HUDEP-2 (cell line): Measurements from ENCODE around the gene GET4.

ENCODE experiments used
- DNase-seq, 76 experiments: peaks; one replicate each; lab custom pipeline; 2025; ENCODE audit not compliant: unreplicated experiment in 76 of 76; lab: John Stamatoyannopoulos, UW

GET4 gene

DNA sequence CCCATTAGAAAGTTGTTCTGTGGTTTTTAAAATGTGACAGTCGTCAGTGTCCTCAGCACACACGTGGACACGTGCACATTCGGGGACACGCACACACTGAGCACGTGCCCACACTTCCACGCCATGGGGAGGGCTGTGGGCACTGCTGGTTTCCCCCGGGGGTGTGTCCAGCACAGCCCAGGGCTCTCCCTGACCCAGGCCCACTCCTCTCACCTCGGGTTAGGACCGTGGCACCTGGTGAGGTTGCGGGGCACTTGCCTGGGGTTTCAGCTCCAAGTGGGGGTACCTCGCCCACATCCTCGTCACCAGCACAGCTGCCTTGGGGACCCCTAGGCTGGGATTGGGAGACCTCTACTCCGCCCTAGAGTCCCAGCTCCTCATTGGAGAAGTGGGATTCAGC lies 20.7 kb downstream of the GET4 start:
- no peak for DNase-seq

DNA sequence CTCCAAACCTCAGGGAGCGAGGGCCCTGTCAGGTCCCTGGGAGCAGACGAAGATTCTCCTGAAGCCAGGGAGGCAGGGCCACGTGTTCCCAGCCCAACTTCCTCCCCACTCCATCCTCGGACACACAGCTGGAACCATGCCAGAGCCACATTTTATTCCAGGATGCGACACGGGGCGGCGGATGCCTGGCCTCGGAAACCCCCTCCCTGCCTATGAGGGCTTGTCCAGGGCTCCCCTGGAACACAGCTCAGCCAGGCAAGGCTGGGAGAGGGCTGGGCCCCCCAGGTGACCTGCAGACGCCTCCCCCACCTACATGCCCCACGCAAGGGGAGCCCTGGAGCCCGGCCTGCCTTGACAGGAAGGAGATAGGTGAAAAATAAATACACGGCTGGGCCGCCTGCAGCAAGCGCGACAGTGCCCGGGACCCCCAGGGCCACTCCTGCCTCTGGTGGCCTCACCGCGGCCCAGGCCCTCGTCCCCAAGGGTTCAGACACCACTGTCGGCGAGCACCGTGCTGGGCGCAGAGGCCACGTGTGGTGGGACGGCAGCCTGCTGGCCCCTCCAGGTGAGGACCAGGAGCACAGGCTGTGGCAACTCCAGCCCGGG lies 21.5 kb downstream of the GET4 start:
- DNase-seq: no peak

DNA sequence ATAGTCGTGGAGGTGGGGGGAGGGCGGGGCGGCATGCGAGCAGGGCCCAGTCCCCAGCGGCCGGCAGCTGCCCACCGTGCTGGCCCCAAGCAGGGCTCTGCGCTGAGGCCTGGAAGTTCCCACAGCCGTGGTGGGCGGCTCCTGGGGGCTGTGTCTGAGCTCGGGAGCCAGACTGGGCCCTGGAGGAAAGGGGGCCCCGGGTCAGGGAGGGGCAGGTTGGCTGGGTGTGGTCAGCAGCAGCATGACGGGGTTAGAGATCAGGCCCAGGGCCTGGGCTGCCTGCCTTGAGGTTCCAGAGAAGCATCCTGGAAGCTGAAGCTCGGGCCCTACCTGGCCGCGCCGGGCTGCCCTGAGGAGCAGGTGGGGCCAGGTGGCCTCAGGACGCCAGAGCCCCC lies 22.1 kb downstream of the GET4 start:
- DNase-seq: no peak

DNA sequence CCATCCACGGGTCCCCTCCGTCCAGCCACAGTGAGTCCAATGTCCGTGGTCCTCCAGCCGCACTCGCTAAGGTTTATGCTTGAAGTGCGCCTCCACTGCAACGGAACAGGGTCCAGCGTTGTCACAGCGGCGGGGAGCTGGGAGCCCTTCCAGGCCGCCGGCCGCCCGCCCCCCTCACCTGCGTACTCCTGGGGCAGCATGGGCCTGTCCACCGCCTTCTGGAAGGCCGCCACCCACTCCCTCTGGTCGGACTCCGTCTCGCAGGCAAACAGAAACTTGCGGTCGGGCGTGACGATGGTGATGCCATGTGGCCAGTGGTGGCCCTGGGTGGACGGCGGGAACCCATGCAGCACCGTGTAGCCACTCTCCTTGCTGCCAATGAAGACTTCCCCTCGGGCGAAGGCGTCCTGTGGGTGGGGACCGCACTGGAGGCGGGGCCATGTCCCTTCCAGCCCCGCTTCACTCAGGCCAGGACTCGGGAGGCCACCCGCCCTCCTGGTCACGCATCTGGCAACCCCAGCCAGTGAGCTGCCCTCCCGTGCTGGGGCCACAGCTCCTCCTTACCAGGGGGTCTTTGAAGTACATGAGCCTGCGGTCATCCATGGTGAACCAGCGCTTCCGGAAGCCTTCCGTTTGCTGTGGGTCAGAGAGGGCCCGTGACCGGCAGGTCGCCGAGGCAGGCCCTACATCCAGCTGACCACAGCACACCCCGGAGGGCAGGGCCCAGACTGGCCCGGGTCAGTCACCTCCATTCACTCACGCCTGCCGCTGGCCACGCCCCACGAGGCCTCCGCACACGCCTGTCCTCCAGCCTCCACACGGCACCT lies 22.7 kb downstream of the GET4 start:
- no peak for DNase-seq

DNA sequence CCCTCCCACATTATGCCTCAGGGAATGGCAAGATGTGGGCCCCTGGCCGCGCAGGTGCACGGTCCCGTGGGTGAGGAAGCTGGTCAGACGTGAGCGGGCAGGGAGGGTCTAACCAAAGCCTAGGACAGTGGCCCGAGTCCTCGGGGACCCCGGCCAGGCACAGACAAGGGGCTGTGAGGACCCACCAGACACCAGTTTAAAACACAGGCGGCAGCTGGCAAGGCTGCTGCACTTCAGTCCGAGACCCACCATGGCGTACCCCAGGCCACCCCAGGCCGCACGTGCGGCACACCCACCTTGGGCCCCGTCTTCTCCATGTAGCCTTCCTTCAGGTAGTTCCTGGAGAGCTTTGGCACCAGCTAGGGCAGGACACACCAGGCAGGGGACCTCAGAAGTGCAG lies 23.5 kb downstream of the GET4 start:
- DNase-seq: no peak

DNA sequence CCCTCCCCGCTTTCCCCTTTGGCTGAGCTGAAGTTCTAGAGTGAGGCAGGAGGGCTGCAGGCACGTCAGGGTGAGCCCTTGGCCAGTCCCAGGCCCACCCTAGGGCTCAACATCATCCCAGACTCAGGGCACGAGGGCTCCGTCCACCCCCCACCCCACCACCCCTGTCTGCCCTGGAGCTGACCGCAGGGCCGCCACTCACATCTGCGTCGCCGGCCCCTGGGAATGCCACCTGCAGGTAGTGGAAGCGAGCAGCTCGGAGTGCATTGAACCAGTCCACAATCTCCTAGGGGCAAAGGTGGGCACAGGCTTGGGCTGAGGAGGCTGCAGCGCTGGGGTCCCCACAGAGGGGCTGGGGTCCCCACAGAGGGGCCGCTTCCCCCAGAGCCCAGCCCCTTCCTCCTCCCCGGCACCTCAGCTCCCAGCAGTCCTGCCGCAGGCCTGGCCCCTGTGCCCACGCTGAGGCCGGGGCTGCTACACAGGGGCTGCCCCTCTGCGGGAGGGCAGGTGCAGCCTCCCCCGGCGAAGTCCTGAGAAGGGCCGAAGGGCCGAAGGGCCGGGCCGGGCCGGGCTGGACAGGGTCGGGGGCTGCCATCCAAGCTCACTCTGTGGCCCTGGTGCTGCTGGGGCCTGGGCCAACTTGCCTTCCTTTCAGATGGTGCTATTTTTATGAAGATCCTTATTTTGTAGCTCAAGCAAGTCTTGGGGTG lies 24.1 kb downstream of the GET4 start:
- DNase-seq: no peak

DNA sequence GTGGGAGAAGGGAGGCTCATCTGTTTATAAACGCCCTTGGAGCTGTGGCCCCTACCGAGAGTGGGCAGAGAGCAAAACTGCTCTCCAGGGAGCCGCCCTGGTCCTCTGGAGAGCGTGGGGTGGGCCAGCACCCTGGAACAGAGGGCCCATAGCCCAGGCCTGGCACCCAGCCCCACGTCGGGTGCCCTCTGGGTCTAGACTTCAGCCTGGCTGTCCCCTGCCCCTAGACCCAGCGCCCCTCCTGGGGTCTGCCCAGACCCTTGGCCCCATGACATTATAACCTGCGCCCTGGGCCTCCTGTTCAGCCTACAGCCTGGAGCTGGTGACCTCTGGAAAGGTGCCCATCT lies 24.7 kb downstream of the GET4 start:
- DNase-seq: no peak

DNA sequence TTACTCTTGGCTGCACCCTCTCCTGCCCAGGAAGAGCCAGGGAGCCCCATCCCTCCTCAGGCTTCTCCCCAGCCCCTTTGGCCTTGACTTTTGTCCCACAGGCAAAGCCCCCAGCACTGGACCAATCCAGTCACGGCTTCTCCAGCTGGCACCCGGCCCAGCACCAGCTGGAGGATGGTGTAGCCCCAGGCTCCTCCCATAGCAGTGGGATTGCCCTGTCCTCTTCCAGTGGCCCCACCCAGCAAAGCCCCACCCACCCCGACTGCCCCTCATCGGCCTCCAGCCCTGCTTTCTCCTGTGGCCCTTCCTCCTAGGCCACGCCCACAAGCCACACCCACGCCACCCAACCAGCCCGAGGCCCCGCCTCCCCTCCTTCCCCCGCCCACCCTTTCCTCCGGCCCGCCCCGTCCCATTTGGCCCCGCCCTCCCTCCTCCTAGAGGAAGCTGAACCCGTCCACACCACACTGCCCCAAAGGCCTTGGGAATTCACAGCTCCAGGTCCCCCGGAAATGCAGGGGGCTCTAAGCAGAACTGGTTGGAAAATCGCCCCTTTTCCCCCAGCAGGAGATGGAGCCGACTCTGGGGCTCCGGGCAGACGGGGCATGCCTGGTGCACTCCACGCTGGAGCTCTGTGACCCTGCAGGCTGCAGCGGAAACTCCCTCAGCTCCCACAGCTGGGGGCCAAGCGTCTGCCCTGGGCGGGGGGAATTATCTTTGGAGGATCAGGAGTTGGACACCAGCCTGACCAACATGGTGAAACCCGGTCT lies 25.2 kb downstream of the GET4 start:
- peak; percentile 21 to 99 (median 93) for DNase-seq

DNA sequence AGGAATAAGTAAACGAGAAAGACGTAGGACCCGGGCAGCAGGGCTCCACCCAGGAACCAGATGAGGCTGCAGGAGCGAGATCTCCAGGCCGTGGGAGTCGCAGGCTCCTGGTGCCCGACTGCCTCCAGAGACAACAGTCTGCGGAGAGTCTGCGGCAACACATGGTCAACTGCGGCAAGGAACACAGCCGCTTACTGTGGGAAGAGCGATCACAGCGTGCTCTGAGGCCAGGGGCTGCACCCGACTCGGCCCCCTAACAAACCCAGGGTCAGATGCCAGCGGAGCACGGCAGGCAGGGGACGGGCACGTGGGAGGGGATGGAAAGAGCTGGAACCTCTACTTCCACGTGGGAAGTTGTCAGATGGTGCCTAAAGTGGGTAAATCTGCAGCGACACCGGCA lies 26.6 kb downstream of the GET4 start:
- DNase-seq: no peak

DNA sequence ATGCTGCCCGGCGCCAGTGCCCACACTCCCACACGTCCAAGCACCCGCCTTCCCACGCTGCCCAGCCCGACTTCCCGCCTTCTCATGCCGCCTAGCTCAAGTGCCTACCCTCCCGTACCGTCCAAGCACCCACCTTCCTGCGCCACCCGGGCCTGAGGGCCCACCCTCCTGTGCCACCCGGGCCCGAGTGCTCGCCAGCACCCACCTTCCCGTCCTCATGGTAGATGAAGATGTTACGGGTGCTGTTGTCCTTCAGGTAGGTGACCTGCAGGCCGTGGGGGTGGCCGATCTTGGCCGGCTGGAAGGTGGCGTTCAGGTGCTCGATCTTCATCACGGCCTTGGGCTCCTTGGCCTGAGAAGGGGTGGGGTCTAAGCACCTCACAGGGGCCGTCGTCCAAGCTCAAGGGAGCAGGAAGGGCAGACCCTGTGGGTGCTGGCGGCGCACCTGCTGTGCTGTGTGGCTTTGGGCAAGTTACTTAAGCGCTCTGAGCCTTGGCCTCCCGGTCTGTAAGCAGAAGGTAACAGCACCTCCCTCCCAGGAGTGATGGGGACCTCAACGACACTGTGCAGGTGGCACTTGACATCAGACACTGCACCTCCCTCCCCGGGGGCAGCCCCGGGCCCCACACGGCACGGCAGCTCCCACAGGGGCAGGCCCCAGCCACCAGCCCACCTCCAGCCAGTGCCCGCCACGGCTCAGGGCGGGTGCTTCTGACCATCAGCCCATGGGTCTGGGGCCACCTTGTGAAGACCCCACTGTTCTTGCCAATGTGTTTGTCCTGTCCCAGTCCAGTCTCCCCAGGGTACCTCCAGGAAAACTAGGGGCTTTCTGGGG lies 27.8 kb downstream of the GET4 start:
- no peak for DNase-seq

DNA sequence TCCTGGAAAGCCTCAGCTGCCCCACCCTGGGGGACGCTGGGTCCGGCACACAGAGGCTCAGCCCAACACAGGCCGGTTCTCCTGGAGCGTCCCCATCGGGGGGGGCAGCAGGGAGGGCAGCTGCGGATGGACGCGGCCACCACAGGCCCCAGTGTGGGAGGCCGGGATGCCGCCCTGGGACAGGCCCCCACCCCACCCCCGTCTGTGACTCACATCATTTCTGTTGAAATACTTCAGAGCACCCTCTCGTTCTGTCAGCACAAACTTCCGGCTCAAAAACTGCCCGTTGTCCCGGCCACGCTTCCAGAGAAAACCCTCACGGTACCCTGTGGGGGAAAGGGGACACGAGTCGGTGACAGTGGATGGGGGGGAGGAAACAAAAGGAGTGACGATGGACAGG lies 28.5 kb downstream of the GET4 start:
- DNase-seq: no peak

DNA sequence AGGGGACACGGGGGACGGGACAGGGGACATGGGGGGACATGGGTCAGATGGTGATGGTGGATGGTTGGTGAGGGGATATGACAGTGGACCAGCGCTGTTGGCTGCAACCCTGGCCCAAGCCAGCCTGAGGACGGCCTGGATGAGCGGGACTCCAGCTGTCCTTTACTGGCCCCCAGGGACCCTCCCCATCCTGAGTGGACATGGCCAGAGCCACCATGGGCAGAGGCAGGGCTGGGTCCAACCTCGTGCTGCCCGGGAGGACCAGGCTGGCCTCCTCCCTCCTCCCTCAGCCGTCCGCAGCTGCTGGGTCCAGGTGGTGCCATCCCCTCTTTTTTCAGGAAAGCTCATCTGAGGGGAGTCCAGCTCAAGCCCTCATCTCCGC lies 30.4 kb downstream of the GET4 start:
- no peak for DNase-seq

DNA sequence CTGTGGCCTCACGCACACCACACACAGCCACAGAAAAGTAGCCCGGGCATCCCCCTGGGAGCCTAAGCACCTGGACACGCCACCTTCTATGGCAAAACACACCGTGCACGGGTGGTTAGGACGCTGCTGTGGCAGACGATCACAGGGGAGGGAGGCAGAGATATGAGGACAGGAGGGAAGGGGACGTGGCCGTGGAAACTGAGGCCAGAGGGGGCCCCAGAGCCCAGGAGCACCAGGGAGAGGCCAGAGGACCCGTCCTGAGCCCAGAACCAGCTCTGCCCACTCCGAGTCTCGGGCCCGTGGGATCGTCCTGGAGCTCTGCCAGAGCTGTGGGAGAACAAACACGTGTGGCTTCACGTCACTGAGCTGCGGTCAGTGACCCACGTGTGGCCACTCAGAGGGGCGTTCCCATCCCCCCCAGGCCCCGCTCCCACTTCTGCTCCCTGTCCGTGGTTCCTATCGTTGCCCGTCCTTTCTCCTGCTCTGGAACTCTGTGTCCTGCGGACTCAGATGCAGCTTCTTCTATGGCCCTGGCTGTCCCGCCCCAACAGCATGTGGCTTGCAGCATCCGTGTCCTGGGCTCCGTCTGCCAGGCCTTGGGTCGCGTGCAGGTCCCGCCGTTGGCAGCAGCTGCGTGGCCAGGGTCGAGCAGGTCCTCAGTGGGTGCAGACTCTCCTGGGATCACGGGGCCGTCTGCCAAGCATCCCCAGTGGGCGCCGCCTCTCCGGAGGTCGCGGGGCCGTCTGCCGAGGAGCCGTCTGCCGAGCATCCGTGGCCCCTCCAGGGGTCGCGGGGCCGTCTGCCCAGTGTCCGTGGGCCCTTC lies 31.0 kb downstream of the GET4 start:
- no peak for DNase-seq

DNA sequence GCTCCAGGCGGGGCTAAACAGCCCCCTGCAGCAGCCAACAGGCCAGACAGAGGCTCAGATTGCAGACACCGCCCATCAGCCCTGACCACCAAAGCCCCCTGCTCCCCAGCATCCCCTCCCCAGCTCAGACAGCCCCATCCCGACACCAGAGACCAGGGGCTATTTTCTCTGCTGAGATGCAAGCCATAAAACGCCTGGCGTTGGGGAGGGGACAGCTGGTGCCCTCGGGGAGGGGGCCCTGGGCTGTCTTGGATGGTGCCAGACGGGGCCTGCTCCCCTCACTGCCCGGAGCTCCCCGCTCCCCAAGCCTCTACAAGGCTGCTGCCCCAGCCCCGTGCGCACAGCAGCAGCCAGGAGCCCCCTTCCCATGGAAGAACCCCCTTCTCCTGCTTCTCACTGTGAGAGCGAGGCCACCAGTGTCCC lies 31.8 kb downstream of the GET4 start:
- DNase-seq: no peak

DNA sequence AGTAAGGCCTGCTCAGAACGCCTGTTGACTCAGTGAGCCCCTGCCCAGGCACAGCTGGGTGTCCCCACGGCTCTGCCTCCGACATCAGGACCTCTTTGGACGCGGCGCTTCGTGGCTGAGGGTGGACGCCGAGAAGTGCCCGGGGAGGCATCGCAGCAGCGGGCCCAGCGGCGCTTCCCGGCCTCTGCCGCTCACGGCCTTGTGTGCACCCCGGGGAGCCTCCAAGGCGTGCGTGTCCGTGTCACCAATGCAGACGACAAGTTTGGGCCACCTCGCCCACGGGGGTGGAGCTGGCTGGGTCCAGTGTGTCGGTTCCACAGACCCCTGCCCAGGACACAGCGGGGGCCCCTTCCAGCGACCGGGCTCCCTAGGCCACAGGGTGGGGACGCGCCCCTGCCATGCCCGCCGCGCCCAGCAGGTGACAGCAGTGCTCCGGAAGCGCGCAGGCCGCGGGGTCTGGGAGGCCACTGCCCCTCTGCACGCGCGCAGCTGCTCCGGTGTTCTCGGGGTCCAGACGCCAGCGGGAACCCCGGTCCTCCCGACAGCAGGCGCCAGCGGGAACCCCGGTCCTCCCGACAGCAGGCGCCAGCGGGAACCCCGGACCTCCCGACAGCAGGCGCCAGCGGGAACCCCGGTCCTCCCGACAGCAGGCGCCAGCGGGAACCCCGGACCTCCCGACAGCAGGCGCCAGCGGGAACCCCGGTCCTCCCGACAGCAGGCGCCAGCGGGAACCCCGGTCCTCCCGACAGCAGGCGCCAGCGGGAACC lies 32.4 kb downstream of the GET4 start:
- DNase-seq: peak in 53 of 76 experiments; percentile 13 to 80 (median 49)

DNA sequence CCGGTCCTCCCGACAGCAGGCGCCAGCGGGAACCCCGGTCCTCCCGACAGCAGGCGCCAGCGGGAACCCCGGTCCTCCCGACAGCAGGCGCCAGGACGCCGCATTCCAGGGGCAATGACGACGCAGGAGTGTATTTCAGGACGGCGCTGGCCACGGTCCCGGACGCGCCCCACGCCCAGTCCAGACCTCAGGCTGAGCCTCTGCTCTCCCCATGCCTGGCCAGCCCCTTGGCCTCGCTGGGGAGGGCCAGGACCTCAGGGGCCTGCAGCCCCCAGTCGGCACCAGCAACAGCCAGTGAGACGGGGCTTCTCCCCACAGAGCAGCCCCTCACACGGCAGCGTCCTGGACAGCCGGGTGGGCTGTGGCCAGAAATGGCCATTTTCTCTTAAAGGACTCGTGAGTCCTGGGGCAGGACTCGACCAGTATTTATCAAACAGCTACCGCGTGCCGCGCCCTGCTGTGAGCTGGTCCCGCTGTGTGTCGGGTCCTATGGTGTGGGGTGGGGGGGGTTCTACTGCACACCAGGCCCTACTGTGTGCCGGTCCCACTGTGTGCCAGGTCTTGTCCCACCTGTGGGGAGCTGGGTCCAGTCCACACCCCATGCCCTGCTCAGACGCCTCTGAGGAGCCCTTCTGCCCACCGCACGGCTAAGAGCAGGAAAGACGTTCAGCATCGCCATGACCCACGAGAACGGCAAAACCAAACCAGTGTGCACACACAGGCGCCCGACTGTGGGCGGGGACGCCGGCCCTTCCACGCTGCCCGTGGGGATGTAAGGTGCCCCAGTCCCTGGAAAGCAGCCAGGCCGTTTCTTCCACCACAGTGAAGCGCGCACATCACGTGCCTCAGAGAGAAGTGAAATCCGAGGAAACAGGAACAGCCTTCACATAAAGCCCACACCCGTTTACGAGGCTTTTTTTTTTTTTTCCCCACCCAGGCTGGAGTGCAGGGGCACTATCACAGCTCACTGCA lies 33.3 kb downstream of the GET4 start:
- DNase-seq: peak in 23 of 76 experiments; percentile 10 to 45 (median 28)

DNA sequence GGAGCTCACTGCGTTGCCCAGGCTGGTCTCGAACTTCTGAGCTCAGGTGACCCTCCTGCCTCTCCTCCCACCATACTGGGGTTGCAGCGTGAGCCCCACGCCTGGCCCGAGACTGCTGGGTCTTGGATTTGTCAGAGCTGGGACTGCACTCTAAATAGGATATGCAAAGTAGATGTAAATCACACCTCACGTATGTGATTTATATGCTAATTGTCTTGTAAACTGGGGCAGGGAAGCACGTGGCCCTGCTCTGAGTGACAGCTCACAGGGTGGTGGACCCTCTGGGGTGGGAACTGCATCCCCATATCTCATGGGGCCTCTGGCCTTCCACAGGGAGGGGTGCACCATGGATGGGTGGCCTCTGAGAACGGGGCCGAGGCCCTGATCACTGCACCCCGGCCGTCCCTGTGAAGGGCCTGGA lies 34.1 kb downstream of the GET4 start:
- DNase-seq: no peak
